ENCODE data around the gene UNC5B. TPM values are rescaled to one million over a fixed set of nuclear protein-coding genes. Genes with fewer than 3 reads are reported as not detected.

UNC5B gene
- total RNA-seq, 1 donor: 135 TPM

DNA sequence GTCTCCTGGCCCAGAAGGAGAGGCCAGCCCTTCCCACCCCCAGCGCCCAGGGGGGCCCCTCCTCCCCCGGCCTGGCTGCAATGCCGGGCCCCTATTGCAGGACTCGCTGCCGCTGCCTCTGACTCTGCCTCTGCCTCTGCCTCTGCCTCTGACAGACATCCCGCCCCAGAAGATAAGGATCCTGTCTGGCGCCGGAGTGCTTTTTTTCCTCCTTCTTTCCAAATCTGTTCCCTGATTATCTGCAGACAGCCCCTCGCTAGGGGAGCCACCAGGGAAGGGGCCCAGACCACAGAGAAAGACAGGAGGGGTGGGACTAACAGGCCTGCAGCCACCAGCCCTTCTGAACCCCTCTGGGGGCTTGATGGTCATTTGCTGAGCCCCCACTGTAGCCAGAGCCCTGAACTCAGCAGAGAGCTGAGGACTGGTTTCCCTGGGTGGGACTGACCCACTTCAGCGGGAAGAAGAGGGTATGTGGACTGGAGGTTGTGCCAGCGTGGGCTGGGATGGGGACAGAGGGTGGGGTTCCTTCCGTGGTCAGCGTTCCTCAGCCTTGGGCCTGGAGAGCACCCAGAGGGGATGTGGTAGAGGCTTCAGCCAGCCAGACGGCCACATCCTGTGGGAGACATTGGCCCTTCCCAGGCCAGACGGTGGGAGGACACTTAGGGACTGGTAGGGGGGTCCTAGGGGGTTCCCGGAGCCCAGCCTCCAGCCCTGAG, 22.8 kb downstream of the UNC5B start:
- Histone ChIP-seq H3K36me3 (ENCODE audit: insufficient read depth, low read length) (no peaks in the 10 kb centered on the region), H3K9me3 (ENCODE audit: low read depth, low read length) (no peaks in the 10 kb centered on the region), H3K4me1 (ENCODE audit: insufficient read depth, low read length) (peaks cover 77% of the 10 kb centered on the region), H3K4me3 (ENCODE audit: insufficient read depth, low read length) (peak overlapping the region; percentile 49), H3K27ac (ENCODE audit: low read depth, low read length) (peak overlapping the region; percentile 71), H3K4me2 (ENCODE audit: insufficient read depth, low read length) (peak overlapping the region; percentile 70), H3K79me2 (ENCODE audit: insufficient read depth, low read length) (peaks cover 33% of the 10 kb centered on the region), H2AFZ (ENCODE audit: low read length) (peak overlapping the region; percentile 45), H4K20me1 (ENCODE audit: insufficient read depth, low read length) (peaks cover 13% of the 10 kb centered on the region), H3K27me3 (ENCODE audit: insufficient read depth, low read length) (no peaks in the 10 kb centered on the region)
- TF ChIP-seq, protein P1, sequence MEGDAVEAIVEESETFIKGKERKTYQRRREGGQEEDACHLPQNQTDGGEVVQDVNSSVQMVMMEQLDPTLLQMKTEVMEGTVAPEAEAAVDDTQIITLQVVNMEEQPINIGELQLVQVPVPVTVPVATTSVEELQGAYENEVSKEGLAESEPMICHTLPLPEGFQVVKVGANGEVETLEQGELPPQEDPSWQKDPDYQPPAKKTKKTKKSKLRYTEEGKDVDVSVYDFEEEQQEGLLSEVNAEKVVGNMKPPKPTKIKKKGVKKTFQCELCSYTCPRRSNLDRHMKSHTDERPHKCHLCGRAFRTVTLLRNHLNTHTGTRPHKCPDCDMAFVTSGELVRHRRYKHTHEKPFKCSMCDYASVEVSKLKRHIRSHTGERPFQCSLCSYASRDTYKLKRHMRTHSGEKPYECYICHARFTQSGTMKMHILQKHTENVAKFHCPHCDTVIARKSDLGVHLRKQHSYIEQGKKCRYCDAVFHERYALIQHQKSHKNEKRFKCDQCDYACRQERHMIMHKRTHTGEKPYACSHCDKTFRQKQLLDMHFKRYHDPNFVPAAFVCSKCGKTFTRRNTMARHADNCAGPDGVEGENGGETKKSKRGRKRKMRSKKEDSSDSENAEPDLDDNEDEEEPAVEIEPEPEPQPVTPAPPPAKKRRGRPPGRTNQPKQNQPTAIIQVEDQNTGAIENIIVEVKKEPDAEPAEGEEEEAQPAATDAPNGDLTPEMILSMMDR (IDR thresholded peaks at IDR 0.05; ENCODE audit: extremely low read depth, low read depth, low read length): no peak
- peak; percentile 91 for DNase-seq (ENCODE audit: insufficient read length, low spot score, missing footprints)

- peaks cover 8% of the 10 kb centered on the region for H4K20me1 ChIP-seq (ENCODE audit: insufficient read depth, low read length)
- H3K4me3 ChIP-seq (ENCODE audit: insufficient read depth, low read length): peak overlapping the region; percentile 38
- no peaks in the 10 kb centered on the region for H3K9me3 ChIP-seq (ENCODE audit: low read depth, low read length)
- no peak for DNase-seq (ENCODE audit: insufficient read length, low spot score, missing footprints)
- no peaks in the 10 kb centered on the region for H3K36me3 ChIP-seq (ENCODE audit: insufficient read depth, low read length)
- H3K79me2 ChIP-seq (ENCODE audit: insufficient read depth, low read length): peaks cover 36% of the 10 kb centered on the region
- H3K27me3 ChIP-seq (ENCODE audit: insufficient read depth, low read length): no peaks in the 10 kb centered on the region
- H2AFZ ChIP-seq (ENCODE audit: low read length): no peak overlapping the region
- TF ChIP-seq, protein P1 (IDR thresholded peaks at IDR 0.05; ENCODE audit: extremely low read depth, low read depth, low read length): no peak
- peak overlapping the region; percentile 71 for H3K27ac ChIP-seq (ENCODE audit: low read depth, low read length)
- H3K4me2 ChIP-seq (ENCODE audit: insufficient read depth, low read length): peak overlapping the region; percentile 70
- peaks cover 77% of the 10 kb centered on the region for H3K4me1 ChIP-seq (ENCODE audit: insufficient read depth, low read length)
Measured at GRCh38 chr10:71235808-71236207, 23.4 kb downstream of the UNC5B start.

DNA sequence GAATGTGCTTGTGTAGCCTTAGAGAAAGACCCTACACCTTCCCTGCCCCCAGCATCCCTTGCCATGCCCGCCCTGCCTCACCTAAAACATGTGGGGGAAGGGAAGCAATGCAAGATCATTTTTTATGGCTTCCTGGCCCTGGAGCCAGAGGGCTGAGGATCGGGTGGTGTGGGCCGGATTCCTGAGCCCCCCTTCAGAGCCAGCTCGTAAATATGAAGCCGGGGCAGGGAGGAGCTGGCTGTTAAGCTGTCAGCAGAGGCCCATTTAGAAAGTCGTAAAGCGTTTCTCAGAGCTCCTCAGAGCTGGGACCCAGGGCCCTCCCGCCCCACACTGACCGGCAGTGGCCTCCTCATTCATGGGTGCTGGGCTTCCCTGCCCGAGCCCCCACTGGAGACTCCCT, 23.9 kb downstream of the UNC5B start:
- DNase-seq (ENCODE audit: insufficient read length, low spot score, missing footprints): peak; percentile 67
- Histone ChIP-seq H3K36me3 (ENCODE audit: insufficient read depth, low read length) (no peaks in the 10 kb centered on the region), H3K4me3 (ENCODE audit: insufficient read depth, low read length) (no peak overlapping the region), H3K27me3 (ENCODE audit: insufficient read depth, low read length) (no peaks in the 10 kb centered on the region), H3K4me2 (ENCODE audit: insufficient read depth, low read length) (peak overlapping the region; percentile 70), H3K79me2 (ENCODE audit: insufficient read depth, low read length) (peaks cover 31% of the 10 kb centered on the region), H3K9me3 (ENCODE audit: low read depth, low read length) (no peaks in the 10 kb centered on the region), H4K20me1 (ENCODE audit: insufficient read depth, low read length) (peaks cover 8% of the 10 kb centered on the region), H2AFZ (ENCODE audit: low read length) (peak overlapping the region; percentile 30), H3K27ac (ENCODE audit: low read depth, low read length) (peak overlapping the region; percentile 71), H3K4me1 (ENCODE audit: insufficient read depth, low read length) (peaks cover 78% of the 10 kb centered on the region)
- TF ChIP-seq, protein P1 (IDR thresholded peaks at IDR 0.05; ENCODE audit: extremely low read depth, low read depth, low read length): no peak

- H3K4me1 ChIP-seq (ENCODE audit: insufficient read depth, low read length): peaks cover 83% of the 10 kb centered on the region
Measured at GRCh38 chr10:71236822-71237682, 24.7 kb downstream of the UNC5B start.

More at GRCh38 chr10:71236822-71237682, 24.7 kb downstream of the UNC5B start:
- no peaks in the 10 kb centered on the region for H3K9me3 ChIP-seq (ENCODE audit: low read depth, low read length)
- peaks cover 30% of the 10 kb centered on the region for H3K79me2 ChIP-seq (ENCODE audit: insufficient read depth, low read length)
- no peak overlapping the region for H3K4me3 ChIP-seq (ENCODE audit: insufficient read depth, low read length)
- H3K4me2 ChIP-seq (ENCODE audit: insufficient read depth, low read length): no peak overlapping the region
- no peak overlapping the region for H3K27ac ChIP-seq (ENCODE audit: low read depth, low read length)
- no peaks in the 10 kb centered on the region for H3K36me3 ChIP-seq (ENCODE audit: insufficient read depth, low read length)
- DNase-seq (ENCODE audit: insufficient read length, low spot score, missing footprints): no peak
- no peak overlapping the region for H2AFZ ChIP-seq (ENCODE audit: low read length)
- TF ChIP-seq, protein P1 (IDR thresholded peaks at IDR 0.05; ENCODE audit: extremely low read depth, low read depth, low read length): no peak
- H4K20me1 ChIP-seq (ENCODE audit: insufficient read depth, low read length): peaks cover 7% of the 10 kb centered on the region
- no peaks in the 10 kb centered on the region for H3K27me3 ChIP-seq (ENCODE audit: insufficient read depth, low read length)
